Activated CD8-positive, alpha-beta memory T cell treated with anti-CD3 and anti-CD28 coated beads, Interleukin-2, amount 50 U/mL, for 1 hour (primary cell): ENCODE data around the gene ADAMTS17.

Source experiments
- DNase-seq: peaks from one replicate; pipeline ENCODE4 v3.0.0-alpha.2; 2020; ENCODE audit errors: extremely low read depth

Gene ADAMTS17

DNA sequence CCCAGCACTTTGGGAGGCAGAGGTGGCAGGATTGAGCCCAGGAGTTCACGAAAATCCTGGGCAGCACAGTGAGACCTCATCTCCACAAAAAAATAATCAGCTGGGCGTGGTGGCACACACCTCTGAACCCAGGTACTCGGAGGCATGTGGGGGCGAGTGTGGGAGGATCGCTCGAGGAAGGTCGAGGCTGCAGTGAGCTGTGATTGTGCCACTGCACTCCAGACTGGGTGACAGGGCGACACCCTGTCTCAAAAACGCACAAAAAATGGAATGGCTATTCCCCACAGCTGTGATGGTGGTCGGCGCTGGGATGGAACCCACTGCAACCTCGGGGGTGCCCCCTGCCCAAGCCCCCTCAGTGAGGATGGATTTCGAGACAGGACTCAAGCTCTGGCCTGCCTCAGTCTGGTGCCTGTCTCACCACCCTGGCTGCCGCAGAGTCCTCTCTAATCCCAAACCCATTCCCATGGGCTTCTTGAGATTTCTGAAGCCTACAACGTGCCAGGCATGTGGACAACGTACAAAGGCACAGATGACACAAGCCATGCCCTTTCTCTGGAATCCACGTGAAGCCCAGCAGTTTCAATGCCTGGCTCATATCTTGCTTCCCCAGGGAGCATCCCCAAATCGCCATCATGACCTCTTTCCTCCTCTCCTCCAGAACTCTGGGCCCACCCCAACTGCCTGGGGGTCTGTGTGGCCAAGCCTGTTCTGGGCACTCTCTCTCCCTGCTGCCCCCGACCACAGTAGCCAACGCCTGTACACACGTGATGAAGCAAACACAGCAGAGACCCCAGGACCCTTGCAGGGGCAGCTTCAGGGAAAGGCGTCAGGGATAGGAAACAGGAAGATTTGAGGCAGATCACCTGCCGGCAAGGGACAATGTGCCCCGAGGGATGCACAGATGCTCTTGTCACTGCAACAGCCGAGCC lies 32.4 kb downstream of the ADAMTS17 start:
- DNase-seq, result no peak

GRCh38 chr15:100308608-100309007 lies 33.2 kb downstream of the ADAMTS17 start:
- DNase-seq, result no peak

GRCh38 chr15:100308213-100308600 lies 33.6 kb downstream of the ADAMTS17 start:
- no peak for DNase-seq

GRCh38 chr15:100307241-100308212 lies 34.2 kb downstream of the ADAMTS17 start:
- DNase-seq, result no peak

- no peak for DNase-seq
Measured at GRCh38 chr15:100306098-100306497, 35.7 kb downstream of the ADAMTS17 start.

- no peak for DNase-seq
Measured at GRCh38 chr15:100301910-100302431, 39.8 kb downstream of the ADAMTS17 start.

- no peak for DNase-seq
Measured at GRCh38 chr15:100298257-100298656, 43.5 kb downstream of the ADAMTS17 start.

DNA sequence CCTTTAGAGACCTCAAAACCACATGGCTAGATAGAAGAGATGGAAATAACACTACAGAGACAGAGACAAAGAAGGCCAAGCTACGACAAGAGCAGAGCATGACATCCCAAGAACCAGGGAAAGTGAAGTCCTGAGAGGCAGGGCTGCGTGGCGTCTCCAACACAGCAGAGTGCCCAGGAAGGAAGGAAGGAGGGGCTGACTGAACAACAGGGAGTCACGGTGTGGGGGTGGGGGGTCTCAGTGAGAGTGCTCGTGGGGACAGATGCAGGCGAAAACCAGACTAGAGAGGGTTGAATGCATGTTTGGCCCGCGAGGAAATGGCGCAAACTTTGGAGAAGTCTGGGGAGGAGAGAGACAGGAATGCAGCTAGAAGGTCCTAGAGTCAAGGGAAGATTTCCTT lies 44.0 kb downstream of the ADAMTS17 start:
- no peak for DNase-seq

GRCh38 chr15:100295939-100296565 lies 45.7 kb downstream of the ADAMTS17 start:
- DNase-seq, result no peak

DNA sequence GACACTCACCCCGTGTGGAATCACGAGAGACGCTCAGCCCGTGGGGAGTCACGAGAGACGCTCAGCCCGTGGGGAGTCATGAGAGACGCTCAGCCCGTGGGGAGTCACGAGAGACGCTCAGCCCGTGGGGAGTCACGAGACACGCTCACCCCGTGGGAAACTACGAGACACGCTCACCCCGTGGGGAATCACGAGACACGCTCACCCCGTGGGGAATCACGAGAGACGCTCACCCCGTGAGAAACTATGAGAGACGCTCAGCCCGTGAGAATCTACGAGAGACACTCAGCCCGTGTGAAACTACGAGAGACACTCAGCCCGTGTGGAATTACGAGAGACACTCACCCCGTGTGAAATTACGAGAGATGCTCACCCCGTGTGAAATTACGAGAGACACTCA lies 49.8 kb downstream of the ADAMTS17 start:
- DNase-seq, result no peak

DNA sequence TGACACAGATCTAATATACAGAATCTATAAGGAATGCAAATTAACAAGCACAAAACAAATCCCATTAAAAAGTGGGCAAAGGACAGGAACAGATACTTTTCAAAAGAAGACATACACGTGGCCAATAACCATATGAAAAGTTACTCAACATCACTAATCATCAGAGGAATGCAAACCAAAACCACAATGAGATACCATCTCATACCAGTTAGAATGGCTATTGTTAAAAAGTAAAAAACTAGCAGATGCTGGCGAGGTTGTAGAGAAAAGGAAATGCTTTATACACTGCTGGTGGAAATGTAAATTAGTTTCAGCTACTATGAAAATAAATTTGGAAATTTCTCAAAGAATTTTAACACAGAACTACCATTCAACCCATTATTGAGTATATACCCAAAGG lies 50.7 kb downstream of the ADAMTS17 start:
- DNase-seq, result no peak

GRCh38 chr15:100285641-100286295 lies 56.0 kb downstream of the ADAMTS17 start:
- DNase-seq, result no peak

DNA sequence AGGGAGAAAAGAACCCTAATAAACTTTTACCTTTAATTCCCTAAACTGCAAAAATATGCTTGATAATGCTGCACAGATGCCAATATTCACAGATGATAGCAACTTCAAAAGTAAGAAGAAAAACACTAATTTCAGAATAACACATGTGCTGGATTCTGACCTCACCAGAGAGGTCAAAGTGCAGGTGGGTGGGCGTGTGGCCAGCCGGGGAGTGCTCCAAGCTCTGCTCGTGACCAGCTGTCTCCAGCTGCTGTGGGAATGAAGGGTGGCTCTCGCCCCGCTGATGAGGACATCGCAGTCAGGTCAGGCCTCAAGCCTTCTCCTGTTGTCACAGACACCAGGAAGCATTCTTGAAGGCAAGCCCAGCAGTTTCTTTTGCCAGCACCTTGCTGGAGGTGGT lies 57.1 kb downstream of the ADAMTS17 start:
- no peak for DNase-seq

DNA sequence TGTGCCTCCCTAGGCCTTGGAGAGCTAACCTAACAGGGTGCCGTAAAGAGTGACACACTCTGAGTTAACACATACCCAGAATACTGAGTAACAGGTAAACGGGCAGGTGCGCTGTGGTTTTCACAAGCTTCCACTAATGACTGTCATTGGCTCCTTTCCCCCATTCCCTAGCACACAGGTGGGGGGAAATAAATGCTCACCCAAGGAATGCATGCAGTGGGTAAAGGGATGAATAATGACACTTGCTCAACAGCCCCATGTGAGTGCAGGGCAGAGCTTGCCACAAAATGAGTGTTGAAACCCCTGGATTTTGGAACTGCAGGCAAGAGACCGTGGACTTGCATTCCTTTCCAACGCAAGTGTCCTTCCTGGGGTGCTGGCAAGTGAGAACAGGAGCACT lies 57.6 kb downstream of the ADAMTS17 start:
- no peak for DNase-seq

DNA sequence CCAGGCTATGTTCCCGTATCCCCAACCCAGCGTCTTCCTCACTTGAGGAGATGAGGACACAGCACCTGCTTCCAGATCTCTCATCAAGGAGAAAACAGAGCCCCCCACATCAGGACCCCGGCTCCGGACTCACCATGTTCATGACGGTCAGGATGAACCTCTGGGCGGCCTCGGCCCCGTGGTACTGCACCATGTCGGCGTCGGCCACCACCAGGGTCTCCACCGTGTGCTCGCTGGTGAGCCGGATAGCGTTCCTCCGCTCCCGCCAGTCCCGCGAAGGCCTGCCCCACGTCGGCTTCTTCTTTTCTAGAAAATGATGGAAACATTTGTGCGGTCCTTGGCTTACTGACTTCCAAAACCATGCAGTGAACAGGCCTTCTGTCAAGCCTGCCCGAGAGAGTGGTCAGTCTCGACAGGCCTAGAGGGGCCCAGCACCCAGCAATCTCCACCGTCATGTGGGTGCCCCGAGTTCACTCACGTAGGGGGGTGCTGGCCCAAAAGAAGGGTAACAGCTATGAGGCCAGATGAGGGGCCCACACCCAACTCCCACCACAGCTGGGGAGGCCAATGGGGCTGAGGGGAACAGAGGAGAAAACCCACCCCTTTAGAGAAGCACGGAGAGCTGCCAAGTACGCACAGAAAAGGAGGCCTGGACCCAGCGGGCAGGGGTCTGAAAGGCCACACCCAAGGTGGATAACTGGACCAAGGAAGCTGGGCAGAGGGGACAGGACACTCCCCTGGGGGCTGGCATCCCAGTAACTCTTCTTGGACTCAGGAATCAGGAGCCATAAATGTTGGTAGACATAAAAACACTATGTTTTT lies 60.5 kb downstream of the ADAMTS17 start:
- DNase-seq, result no peak

DNA sequence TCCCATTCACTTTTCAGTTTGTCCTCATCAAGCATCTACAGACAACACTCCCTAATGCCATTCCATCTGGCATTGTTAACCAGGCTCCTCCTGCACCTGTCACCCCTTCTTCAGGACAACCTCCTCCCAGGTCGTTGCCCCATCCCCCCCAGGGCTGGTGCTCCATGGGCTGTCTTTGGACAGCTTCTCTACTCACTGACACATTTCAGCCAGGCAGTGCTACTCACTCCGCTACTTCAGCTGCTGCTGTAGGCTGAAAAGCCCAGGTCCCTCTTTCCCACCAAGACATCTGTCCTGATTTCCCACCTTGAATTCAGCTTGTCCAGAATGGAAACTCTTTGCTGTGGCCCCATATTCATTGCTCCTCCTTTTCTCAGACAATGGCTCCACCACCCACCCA lies 61.9 kb downstream of the ADAMTS17 start:
- DNase-seq, result no peak

DNA sequence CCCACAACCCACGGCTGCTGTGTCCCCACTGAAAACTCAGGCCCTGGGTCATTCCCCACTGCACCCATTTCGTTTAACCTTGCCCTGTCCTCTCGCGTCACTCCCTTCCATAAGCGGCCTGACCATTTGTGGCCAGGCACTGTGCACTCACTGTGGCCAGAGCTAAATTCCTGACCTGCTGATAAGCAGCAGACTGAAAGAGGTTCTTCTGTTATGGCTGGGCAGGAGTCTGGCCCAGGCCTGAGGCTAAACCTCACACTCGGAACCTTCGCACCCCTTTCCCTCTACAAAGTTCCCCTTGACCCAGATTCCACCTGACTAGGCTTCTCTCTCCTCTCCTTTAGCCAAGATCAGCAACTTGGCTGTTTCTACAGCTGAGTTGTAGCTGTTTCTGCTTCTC lies 62.3 kb downstream of the ADAMTS17 start:
- DNase-seq, result no peak

- DNase-seq, result no peak
Measured at GRCh38 chr15:100278596-100279380, 63.0 kb downstream of the ADAMTS17 start.

DNA sequence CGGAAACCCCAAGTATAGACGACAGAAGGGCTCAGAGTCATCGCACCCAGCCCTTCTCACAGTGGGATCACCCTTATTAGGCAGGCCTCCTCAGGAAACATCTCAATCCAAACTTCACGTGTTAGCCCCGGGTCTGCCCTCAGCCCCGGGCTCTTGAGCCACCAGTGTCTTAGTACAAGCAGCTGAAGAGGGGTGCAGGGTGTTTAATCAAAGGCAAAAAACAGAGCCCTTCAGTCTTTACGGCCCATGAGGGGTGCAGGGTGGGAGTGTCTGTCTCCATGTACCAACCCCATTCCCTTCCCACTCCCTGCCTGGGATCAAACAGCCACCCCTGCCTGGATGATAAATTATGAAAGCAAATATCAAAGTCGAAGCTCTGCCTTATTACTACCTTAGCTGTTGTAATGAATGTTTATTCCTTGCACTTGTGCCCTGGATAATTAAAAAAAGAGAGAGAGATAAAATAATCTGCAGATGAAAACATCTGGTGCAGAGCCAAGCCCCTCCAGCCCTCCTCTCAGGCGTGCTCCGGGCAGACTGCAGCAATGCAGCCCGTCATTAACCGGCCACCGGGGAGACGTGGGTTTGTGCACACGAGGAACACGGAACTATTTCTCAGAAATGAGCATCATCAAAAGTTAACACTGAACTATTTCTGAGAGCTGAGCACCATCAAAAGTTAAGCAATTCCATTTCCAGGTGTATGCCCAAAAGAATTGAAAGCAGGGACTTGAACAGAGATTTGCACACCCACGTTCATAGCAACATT lies 64.5 kb downstream of the ADAMTS17 start:
- no peak for DNase-seq
